T-cell (primary cell): ENCODE results near the gene IL18. TPM values are rescaled to one million over a fixed set of nuclear protein-coding genes. Genes with fewer than 3 reads are reported as not detected.

Source experiments
- ATAC-seq, 4 experiments: fragments of 200-7000 bp in 3 of 4; fragments of 150-1000 bp in 1 of 4; cut with Tn5 transposase; replicated peaks in 1 of 4; 1 replicate in 3 of 4; 2 replicates in 1 of 4; pipeline ENCODE4 v1.10.0; 2021; ENCODE audit warnings: moderate library complexity in 3 of 4, mild to moderate bottlenecking in 2 of 4, moderate number of reproducible peaks in 1 of 4
- CTCF ChIA-PET, 2 donors: fragments of 300-600 bp; sonication (Branson Sonifier 250); formaldehyde crosslinking; loops; one replicate each; lab custom pipeline; 2022; ENCODE audit warnings: antibody characterized with exemption in 2 of 2; lab: Charles Lee
- POLR2A ChIA-PET, 2 donors: fragments of 300-600 bp; sonication (Branson Sonifier 250); formaldehyde crosslinking; loops; one replicate each; lab custom pipeline; 2022; ENCODE audit warnings: antibody characterized with exemption in 2 of 2; lab: Charles Lee
- DNase-seq, 35 experiments: peaks; one replicate each; pipeline versions ENCODE4 v3.0.0 to v3.0.0-alpha.2; 2013 to 2023
- H3K27ac ChIP-seq: one replicate; pipeline ENCODE4 v1.5.1; 2013; ENCODE audit warnings: low read length
- H3K27me3 ChIP-seq, 2 experiments: replicated peaks in 1 of 2; 1 replicate in 1 of 2; 2 replicates in 1 of 2; pipeline versions ENCODE4 v1.6.1 to v1.7.0; 2013; ENCODE audit warnings: low read length in 1 of 2, mixed read lengths in 1 of 2; ENCODE audit not compliant: control insufficient read depth in 2 of 2, insufficient read depth in 2 of 2; ENCODE audit errors: extremely low read depth in 1 of 2
- H3K36me3 ChIP-seq, 2 donors: 1 replicate in 1 of 2; 2 replicates in 1 of 2; pipeline versions ENCODE4 v1.6.1 to v1.7.0; 2013; ENCODE audit warnings: low read length in 1 of 2; ENCODE audit not compliant: control insufficient read depth in 2 of 2, insufficient read depth in 1 of 2; ENCODE audit errors: extremely low read depth in 1 of 2
- H3K4me1 ChIP-seq, 2 experiments: 1 replicate in 1 of 2; 2 replicates in 1 of 2; pipeline versions ENCODE4 v1.6.1 to v1.7.0; 2013; ENCODE audit warnings: low read length in 2 of 2, mixed read lengths in 1 of 2; ENCODE audit not compliant: insufficient read depth in 2 of 2, control insufficient read depth in 1 of 2; ENCODE audit errors: extremely low read depth in 1 of 2
- H3K4me3 ChIP-seq, 2 donors: 1 replicate in 1 of 2; 2 replicates in 1 of 2; pipeline versions ENCODE4 v1.5.1 to v1.7.0; 2013; ENCODE audit warnings: mild to moderate bottlenecking in 2 of 2, low read length in 1 of 2, moderate library complexity in 1 of 2; ENCODE audit not compliant: control insufficient read depth in 1 of 2; ENCODE audit errors: extremely low read depth in 1 of 2
- H3K9me3 ChIP-seq: 2 replicates; pipeline ENCODE4 v1.7.0; 2013
- H3K27ac Mint-ChIP-seq, 2 donors: one replicate each; pipeline ENCODE4 v1.8.0; 2020 to 2021; ENCODE audit warnings: mild to moderate bottlenecking in 2 of 2, mixed read lengths in 2 of 2
- H3K27me3 Mint-ChIP-seq, 2 donors: one replicate each; pipeline ENCODE4 v1.8.0; 2021 to 2022; ENCODE audit warnings: mixed read lengths in 2 of 2
- H3K36me3 Mint-ChIP-seq: one replicate; pipeline ENCODE4 v1.8.0; 2021; ENCODE audit warnings: mixed read lengths
- H3K4me1 Mint-ChIP-seq, 3 donors: one replicate each; pipeline ENCODE4 v1.8.0; 2020 to 2022; ENCODE audit warnings: mixed read lengths in 3 of 3, mild to moderate bottlenecking in 1 of 3
- H3K4me3 Mint-ChIP-seq, 3 donors: one replicate each; pipeline ENCODE4 v1.8.0; 2020 to 2022; ENCODE audit warnings: mild to moderate bottlenecking in 3 of 3, mixed read lengths in 3 of 3, moderate library complexity in 3 of 3
- H3K9me3 Mint-ChIP-seq, 3 donors: one replicate each; pipeline ENCODE4 v1.8.0; 2020 to 2022; ENCODE audit warnings: mixed read lengths in 3 of 3
- WGBS: methylation state at CpG from one replicate; pipeline ENCODE4 v1.1.5; 2013; ENCODE audit warnings: missing lambda C conversion rate; ENCODE audit not compliant: insufficient coverage; 5-methylcytosine and 5-hydroxymethylcytosine counted together
- total RNA-seq, 35 experiments: library from RNA in 6 of 35; stranded (reverse) in 6 of 35; fragments of 120-200 nt in 1 of 35; gene quantifications; one replicate each; pipeline versions ENCODE4 v1.2.1 to v1.2.4 and lab custom pipeline; 2013 to 2026

Gene IL18
- total RNA-seq, 5 donors from 2014 or later (not counting 1 experiment from before 2014, with no cell fraction given): 0.20 to 0.53 (median 0.35) TPM

GRCh38 chr11:112185883-112186282 lies 22.0 kb upstream of the IL18 start:
- CTCF ChIA-PET: interaction anchor here in 1 of 2 donors (1.0 kb wide), 1 partner anchor 94 kb away, joined by 3 read pairs; no protein-coding TSS in a partner anchor
- H3K4me1 ChIP-seq: no peaks in the 10 kb centered on the region

GRCh38 chr11:112182867-112183266 lies 19.0 kb upstream of the IL18 start:
- WGBS: no CpG with 5 or more reads among the region's 1 CpG
- peaks cover 0 to 4% (median 0%) of the 10 kb centered on the region in 3 donors for H3K4me1 Mint-ChIP-seq
- no peak overlapping the region for H3K27ac Mint-ChIP-seq
- ATAC-seq (no peak), DNase-seq (no peak)
- no peaks in the 10 kb centered on the region for H3K4me1 ChIP-seq
- no peaks in the 10 kb centered on the region for H3K27me3 ChIP-seq
- peaks cover 14 to 16% of the 10 kb centered on the region in 2 donors for H3K27me3 Mint-ChIP-seq
- H3K36me3 Mint-ChIP-seq: peaks cover 13% of the 10 kb centered on the region
- H3K9me3 ChIP-seq: no peaks in the 10 kb centered on the region
- H3K36me3 ChIP-seq: no peaks in the 10 kb centered on the region
- no peak overlapping the region for H3K4me3 Mint-ChIP-seq
- H3K27ac ChIP-seq: no peak overlapping the region
- POLR2A ChIA-PET: no interaction called here
- CTCF ChIA-PET: no interaction called here
- H3K4me3 ChIP-seq: no peak overlapping the region
- H3K9me3 Mint-ChIP-seq: peaks cover 0 to 6% (median 0%) of the 10 kb centered on the region in 3 donors

More at GRCh38 chr11:112185883-112186282, 22.0 kb upstream of the IL18 start:
- no peak overlapping the region for H3K27ac Mint-ChIP-seq
- Histone ChIP-seq H3K4me3 (no peak overlapping the region), H3K9me3 (no peaks in the 10 kb centered on the region), H3K27me3 (no peaks in the 10 kb centered on the region), H3K36me3 (no peaks in the 10 kb centered on the region), H3K27ac (no peak overlapping the region)
- no peak for ATAC-seq
- H3K36me3 Mint-ChIP-seq: peaks cover 5% of the 10 kb centered on the region
- POLR2A ChIA-PET: no interaction called here
- no peak for DNase-seq
- H3K9me3 Mint-ChIP-seq: peaks cover 0 to 4% (median 0%) of the 10 kb centered on the region in 3 donors
- H3K4me1 Mint-ChIP-seq: no peaks in the 10 kb centered on the region
- H3K4me3 Mint-ChIP-seq: no peak overlapping the region
- H3K27me3 Mint-ChIP-seq: peaks cover 7 to 8% of the 10 kb centered on the region in 2 donors

GRCh38 chr11:112179601-112180000 lies 15.7 kb upstream of the IL18 start:
- Mint-ChIP-seq H3K27me3 (peaks cover 23 to 30% of the 10 kb centered on the region in 2 donors), H3K9me3 (peaks cover 0 to 6% (median 0%) of the 10 kb centered on the region in 3 donors), H3K36me3 (peaks cover 13% of the 10 kb centered on the region), H3K4me1 (peaks cover 8 to 13% (median 12%) of the 10 kb centered on the region in 3 donors), H3K4me3 (no peak overlapping the region), H3K27ac (no peak overlapping the region)
- peaks cover 0 to 4% of the 10 kb centered on the region in 2 experiments for H3K4me1 ChIP-seq
- CTCF ChIA-PET: no interaction called here
- no peak overlapping the region for H3K27ac ChIP-seq
- no peaks in the 10 kb centered on the region for H3K9me3 ChIP-seq
- H3K27me3 ChIP-seq: peaks cover 0 to 4% of the 10 kb centered on the region in 2 experiments
- ATAC-seq: no peak
- H3K36me3 ChIP-seq: no peaks in the 10 kb centered on the region
- peak in 1 of 35 experiments; percentile 1 for DNase-seq
- POLR2A ChIA-PET: no interaction called here
- no peak overlapping the region for H3K4me3 ChIP-seq

- ATAC-seq (no peak), DNase-seq (no peak)
- no peak overlapping the region for H3K27ac ChIP-seq
- WGBS: 25% methylated on average over 3 of the region's 3 CpGs
- peaks cover 24 to 32% of the 10 kb centered on the region in 2 donors for H3K27me3 Mint-ChIP-seq
- no peaks in the 10 kb centered on the region for H3K36me3 ChIP-seq
- H3K4me3 Mint-ChIP-seq: no peak overlapping the region
- CTCF ChIA-PET: interaction anchor here in 1 of 2 donors (1.3 kb wide), 1 partner anchor 10 kb away, joined by 3 read pairs; no protein-coding TSS in a partner anchor
- H3K27me3 ChIP-seq: peaks cover 0 to 4% of the 10 kb centered on the region in 2 experiments
- no peaks in the 10 kb centered on the region for H3K9me3 ChIP-seq
- peaks cover 13% of the 10 kb centered on the region for H3K36me3 Mint-ChIP-seq
- peaks cover 0 to 6% (median 0%) of the 10 kb centered on the region in 3 donors for H3K9me3 Mint-ChIP-seq
- no peak overlapping the region for H3K27ac Mint-ChIP-seq
- H3K4me1 Mint-ChIP-seq: peaks cover 9 to 15% (median 14%) of the 10 kb centered on the region in 3 donors
- POLR2A ChIA-PET: no interaction called here
- H3K4me1 ChIP-seq: peaks cover 0 to 4% of the 10 kb centered on the region in 2 experiments
- H3K4me3 ChIP-seq: no peak overlapping the region
These were observed 15.0 kb upstream of the IL18 start for GRCh38 chr11:112178936-112179335.

- Mint-ChIP-seq H3K4me1 (peaks cover 9 to 15% (median 14%) of the 10 kb centered on the region in 3 donors), H3K27me3 (peaks cover 24 to 32% of the 10 kb centered on the region in 2 donors), H3K4me3 (no peak overlapping the region), H3K9me3 (peaks cover 0 to 6% (median 0%) of the 10 kb centered on the region in 3 donors), H3K27ac (no peak overlapping the region), H3K36me3 (peaks cover 13% of the 10 kb centered on the region)
- Histone ChIP-seq H3K27ac (no peak overlapping the region), H3K9me3 (no peaks in the 10 kb centered on the region), H3K4me3 (no peak overlapping the region), H3K4me1 (peaks cover 0 to 4% of the 10 kb centered on the region in 2 experiments), H3K36me3 (no peaks in the 10 kb centered on the region), H3K27me3 (peaks cover 0 to 4% of the 10 kb centered on the region in 2 experiments)
- DNase-seq (no peak), ATAC-seq (no peak)
- POLR2A ChIA-PET: no interaction called here
- no CpG with 5 or more reads among the region's 1 CpG for WGBS
- CTCF ChIA-PET: interaction anchor here (0.7 to 1.3 kb wide), 2 partner anchors 9 to 565 kb away, joined by 3 to 4 read pairs; no protein-coding TSS in a partner anchor
These were observed 14.5 kb upstream of the IL18 start for GRCh38 chr11:112178428-112178827.

- no peak overlapping the region for H3K27ac ChIP-seq
- Mint-ChIP-seq H3K4me1 (peaks cover 9 to 15% (median 14%) of the 10 kb centered on the region in 3 donors), H3K9me3 (peaks cover 0 to 6% (median 0%) of the 10 kb centered on the region in 3 donors), H3K4me3 (no peak overlapping the region), H3K36me3 (peaks cover 13% of the 10 kb centered on the region), H3K27ac (no peak overlapping the region), H3K27me3 (peaks cover 24 to 32% of the 10 kb centered on the region in 2 donors)
- WGBS: 20% methylated on average over 1 of the region's 4 CpGs
- ChIA-PET CTCF (interaction anchor here (0.6 to 1.3 kb wide), 4 partner anchors 8 to 564 kb away, joined by 3 to 5 read pairs (median 4); no protein-coding TSS in a partner anchor), POLR2A (interaction anchor here in 1 of 2 donors (0.5 kb wide), 1 partner anchor 297 kb away, joined by 8 read pairs; no protein-coding TSS in a partner anchor)
- H3K4me3 ChIP-seq: no peak overlapping the region
- no peaks in the 10 kb centered on the region for H3K9me3 ChIP-seq
- no peaks in the 10 kb centered on the region for H3K36me3 ChIP-seq
- DNase-seq (no peak), ATAC-seq (no peak)
- peaks cover 0 to 4% of the 10 kb centered on the region in 2 experiments for H3K27me3 ChIP-seq
- H3K4me1 ChIP-seq: peaks cover 0 to 4% of the 10 kb centered on the region in 2 experiments
These were observed 13.7 kb upstream of the IL18 start for GRCh38 chr11:112177589-112177988.
